Sciatic nerve (tissue), 2 donors: ENCODE results near the gene COL25A1. TPM values are rescaled to one million over a fixed set of nuclear protein-coding genes. Genes with fewer than 3 reads are reported as not detected.

Experiments used
- ATAC-seq: fragments of 200-7000 bp; cut with Tn5 transposase; one replicate; pipeline ENCODE4 v1.9.1; 2020; ENCODE audit warnings: mild to moderate bottlenecking, moderate library complexity
- DNase-seq: peaks from one replicate; pipeline ENCODE4 v3.0.0-alpha.2; 2020; ENCODE audit warnings: low spot score
- intact Hi-C: fragments of 100-400 bp; cut with DNase I; formaldehyde crosslinking; loops from one replicate; pipeline ENCODE4 v1.14.2; 2022
- total RNA-seq: library from RNA; stranded (reverse); fragmentation: NEBNext Ultra II Directional; extraction: Animal tissue kit (Norgen Biotek cat#: 25700); gene quantifications from one replicate; pipeline ENCODE4 v1.2.1, GENCODE V29; 2021
- donor health status: DM: no; HTN: no; CAD: no.
- donor health status: DM: no; HTN: no; CAD: no.

Gene COL25A1
- total RNA-seq, 1 donor from 2014 or later = 6.2 TPM

DNA sequence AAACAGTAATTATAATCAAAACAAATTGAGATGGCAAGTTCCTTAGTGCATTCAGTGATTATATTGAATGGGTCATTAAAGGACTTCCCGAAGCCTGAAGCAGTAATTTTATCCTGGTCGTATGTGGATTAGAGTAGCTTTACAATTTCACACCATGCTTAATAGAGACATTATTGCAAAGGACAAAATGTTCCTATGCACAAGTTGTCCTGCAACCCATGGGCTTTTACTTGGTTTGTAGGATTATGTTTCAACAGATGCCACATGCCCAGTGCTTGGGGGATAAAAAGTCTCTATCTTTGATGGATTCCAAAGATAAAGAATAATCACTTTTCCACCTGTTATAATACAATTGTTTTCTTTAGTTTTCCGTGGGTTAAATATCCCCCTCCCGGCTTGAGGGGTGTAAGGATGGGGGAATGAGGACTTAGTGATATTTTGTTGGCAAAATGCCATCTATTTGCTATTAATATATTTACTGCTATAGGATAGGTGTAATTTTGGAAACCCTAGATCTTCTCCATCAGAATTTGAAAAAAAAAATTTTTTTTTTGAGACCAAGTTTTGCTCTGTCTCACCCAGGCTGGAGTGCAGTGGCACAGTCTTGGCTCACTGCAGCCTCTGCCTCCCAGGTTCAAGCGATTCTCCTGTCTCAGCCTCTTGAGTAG is 383.1 kb downstream of the COL25A1 start:
- DNase-seq = no peak
- ATAC-seq = no peak
- intact Hi-C loops = no loop called here

DNA sequence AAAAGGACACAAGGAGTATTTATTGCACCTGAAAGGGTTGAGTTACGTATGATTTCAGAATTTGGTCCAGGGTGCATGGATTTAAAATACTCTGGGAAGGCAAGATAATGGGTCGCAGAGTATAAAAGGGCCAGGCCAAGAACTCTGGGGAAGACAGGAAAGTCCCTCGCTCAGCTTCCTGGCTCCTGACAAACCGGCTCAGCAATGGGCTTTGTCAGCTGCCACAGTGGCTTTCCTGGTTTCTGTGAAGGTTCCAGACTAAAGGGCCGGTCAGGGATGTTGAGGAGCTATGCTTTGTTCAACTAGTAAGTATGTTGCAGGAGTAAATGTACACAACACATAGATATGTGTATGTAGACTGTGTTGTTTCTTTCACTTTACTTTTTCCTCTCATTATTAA is 385.2 kb downstream of the COL25A1 start:
- ATAC-seq (no peak), DNase-seq (no peak)
- intact Hi-C loops = no loop called here

GRCh38 chr4:108916638-108917037 is 385.8 kb downstream of the COL25A1 start:
- ATAC-seq (no peak), DNase-seq (no peak)
- intact Hi-C loops = no loop called here

DNA sequence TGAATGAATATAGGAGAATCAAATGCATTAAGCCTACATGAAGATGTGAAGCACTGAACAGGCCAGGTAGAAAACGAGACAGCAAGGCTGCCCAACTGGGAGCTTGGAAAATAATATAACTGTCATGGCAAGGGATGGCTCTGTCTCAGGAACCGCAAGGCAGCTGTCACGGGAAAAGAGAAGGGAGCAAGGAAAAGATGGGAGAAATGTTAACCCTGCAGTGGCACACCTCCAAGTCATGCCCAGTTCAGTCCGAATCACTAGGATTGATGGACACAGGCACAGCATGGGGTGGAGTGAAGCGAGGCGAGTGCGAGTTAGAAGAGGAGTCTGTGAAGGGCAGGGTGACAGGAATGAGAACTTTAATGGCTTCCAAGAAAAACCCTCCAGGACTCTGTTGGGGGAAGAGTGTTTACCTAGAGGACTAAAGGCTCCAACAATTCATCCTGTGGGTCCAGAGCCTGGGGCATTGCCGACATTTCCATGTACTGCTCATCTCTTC is 395.5 kb downstream of the COL25A1 start:
- DNase-seq = no peak
- no peak for ATAC-seq
- intact Hi-C loops = no loop called here

DNA sequence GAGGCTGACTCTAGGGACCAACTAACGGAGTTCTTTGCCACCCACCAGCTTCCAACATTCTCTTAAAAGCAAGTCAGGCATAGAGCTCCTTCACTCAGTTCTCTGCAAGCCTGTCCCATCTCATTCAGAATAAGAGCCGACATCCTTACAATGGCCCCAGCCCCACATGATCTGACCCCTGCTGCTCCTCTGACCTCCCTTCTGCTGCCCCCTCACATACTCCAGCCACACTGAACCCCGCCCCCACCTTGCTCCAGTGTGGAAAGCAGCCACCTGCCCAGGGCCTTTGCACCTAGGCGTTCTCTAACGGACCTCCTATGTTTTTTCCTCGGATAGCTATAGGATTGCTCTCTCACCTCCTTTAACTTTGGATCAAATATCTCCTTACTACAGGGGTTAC is 396.5 kb downstream of the COL25A1 start:
- intact Hi-C loops = no loop called here
- DNase-seq (no peak), ATAC-seq (no peak)

DNA sequence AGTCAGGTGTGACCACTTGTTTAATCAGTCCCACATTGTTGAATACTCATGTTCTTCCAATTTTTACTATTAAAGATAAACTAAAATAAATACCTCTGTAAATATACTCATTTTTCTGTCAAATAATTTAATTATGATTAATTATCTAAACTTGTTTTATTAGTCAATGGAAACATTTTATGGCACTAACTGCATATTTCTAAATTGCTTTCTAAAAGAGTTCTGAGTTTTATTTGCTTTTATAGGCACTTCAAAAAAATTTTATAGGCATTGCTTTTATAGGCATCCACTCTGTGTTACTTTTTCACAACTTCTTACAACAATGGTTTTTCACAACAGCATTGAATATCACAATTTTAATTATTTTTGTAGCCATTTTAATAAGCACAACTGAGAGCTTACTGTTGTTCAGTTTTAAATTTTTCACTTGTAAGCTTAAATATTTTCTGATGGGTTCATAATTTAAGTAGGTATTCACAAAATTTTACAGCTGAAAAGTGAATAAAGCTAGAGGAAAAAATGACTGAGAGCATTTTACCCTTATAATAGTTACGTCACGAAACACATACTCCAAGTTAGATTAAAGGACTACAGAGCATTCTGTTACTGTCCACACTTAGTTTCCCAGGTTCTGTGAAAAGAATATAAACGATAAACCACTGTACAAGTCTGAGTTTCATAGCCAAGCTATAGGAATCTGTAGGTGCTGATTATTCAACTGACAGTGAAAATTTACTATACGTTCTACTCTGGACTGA is 398.8 kb downstream of the COL25A1 start:
- DNase-seq = no peak
- no peak for ATAC-seq
- intact Hi-C loops = no loop called here

DNA sequence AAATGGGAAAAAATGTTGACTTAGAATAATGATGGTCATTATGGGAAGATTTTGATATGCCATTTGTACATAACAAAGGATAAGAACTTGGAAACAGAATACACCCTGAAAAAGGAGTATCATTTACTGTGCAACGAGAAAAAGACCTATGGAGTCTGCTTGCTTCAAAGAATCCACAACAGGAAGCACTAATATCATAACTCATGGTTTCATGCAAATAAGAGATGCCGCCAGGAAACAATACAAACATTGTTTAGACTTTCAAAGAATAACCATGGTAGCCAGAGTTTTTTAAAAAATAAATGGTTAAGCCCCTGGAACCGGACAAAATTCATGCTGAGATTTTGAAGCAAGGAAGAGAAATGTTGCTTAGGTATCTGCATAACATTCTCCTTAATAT is 399.7 kb downstream of the COL25A1 start:
- ATAC-seq = no peak
- no peak for DNase-seq
- intact Hi-C loops = no loop called here

- ATAC-seq (no peak), DNase-seq (no peak)
- intact Hi-C loops = no loop called here
Observed at GRCh38 chr4:108901291-108901690, 401.2 kb downstream of the COL25A1 start.

GRCh38 chr4:108900018-108900580 is 402.4 kb downstream of the COL25A1 start:
- DNase-seq (no peak), ATAC-seq (no peak)
- intact Hi-C loops = no loop called here

GRCh38 chr4:108893468-108893867 is 409.0 kb downstream of the COL25A1 start:
- no peak for ATAC-seq
- intact Hi-C loops = no loop called here
- no peak for DNase-seq

GRCh38 chr4:108891896-108892590 is 410.4 kb downstream of the COL25A1 start:
- ATAC-seq = no peak
- intact Hi-C loops = no loop called here
- no peak for DNase-seq

GRCh38 chr4:108890484-108890881 is 412.0 kb downstream of the COL25A1 start:
- ATAC-seq (no peak), DNase-seq (no peak)
- intact Hi-C loops = no loop called here

- DNase-seq (no peak), ATAC-seq (no peak)
- intact Hi-C loops = no loop called here
Observed at GRCh38 chr4:108889696-108890483, 412.6 kb downstream of the COL25A1 start.

DNA sequence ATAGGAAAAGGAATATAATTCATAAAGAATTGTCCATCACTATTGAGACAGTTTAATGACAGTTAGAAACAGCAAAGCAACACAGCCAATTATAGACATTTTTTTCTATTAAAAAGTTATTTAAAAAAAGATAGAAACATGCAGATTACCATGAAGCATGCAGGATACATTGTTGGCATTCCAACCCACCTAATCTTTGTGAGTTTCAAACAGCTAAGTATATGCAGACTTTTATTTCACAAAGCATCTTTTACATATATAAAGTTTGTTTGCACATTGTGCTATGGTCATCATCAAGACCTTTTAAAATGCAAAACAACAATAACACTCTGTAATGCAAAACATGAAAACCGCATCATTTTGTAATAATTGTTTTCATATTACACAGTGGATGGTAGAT is 413.7 kb downstream of the COL25A1 start:
- intact Hi-C loops = no loop called here
- ATAC-seq = no peak
- no peak for DNase-seq

DNA sequence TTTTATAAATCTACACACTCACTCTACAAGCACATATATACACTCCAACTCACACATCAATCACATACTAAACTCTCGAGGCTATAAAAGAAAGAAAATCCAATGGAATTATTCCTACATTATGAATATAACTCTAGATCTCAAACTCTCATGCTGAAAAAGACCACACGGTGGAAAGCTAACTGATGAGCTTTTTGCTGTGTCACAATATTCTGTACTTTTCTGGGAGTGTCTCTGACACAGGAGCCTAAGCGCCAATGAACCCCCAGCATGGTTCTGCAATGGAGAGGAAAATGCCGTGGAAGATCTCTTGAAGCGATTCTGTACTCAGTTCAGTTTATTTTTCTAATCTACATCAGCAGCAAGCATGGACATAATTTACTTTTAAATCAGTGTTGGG is 415.4 kb downstream of the COL25A1 start:
- intact Hi-C loops = no loop called here
- no peak for ATAC-seq
- DNase-seq = no peak

DNA sequence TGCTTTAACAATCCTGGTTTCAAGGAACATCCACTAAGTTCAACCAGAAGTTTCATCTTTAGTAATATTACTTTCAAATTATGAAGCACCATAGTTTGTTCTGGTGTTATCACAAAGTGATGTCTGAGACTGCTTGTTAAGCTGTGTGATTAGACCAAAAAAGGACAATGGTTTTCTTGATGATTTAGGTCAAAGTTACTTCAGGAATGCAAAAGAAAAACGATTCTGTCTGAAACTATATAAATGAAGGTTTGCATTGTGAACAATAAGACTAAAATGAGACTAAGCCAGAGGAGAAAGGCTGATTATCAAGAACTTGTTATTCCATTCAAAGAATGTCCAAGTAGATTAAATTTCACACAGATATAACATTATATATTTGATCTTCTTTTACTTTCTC is 417.2 kb downstream of the COL25A1 start:
- intact Hi-C loops = no loop called here
- DNase-seq (no peak), ATAC-seq (no peak)

GRCh38 chr4:108884596-108884995 is 417.9 kb downstream of the COL25A1 start:
- intact Hi-C loops = no loop called here
- ATAC-seq (no peak), DNase-seq (no peak)

- ATAC-seq (no peak), DNase-seq (no peak)
- intact Hi-C loops = no loop called here
Observed at GRCh38 chr4:108881986-108882385, 420.5 kb downstream of the COL25A1 start.

- DNase-seq = no peak
- ATAC-seq = no peak
- intact Hi-C loops = no loop called here
Observed at GRCh38 chr4:108881190-108881589, 421.3 kb downstream of the COL25A1 start.
